PC-9 (cell line): ENCODE data around the gene AKAP7.

Source experiments
- CTCF ChIP-seq: fragments of 200-600 bp; sonication (generic); conservative IDR thresholded peaks from 2 replicates; pipeline ENCODE4 v1.6.1; 2017; ENCODE audit warnings: mixed run types, antibody characterized with exemption, mild to moderate bottlenecking, moderate library complexity
- EZH2 ChIP-seq: fragments of 200-600 bp; sonication (generic); IDR thresholded peaks from 2 replicates; pipeline ENCODE4 v1.8.0; 2017; ENCODE audit warnings: antibody characterized with exemption, low read depth

GRCh38 chr6:131286469-131287040 is 151.3 kb downstream of the AKAP7 start:
- TF ChIP-seq CTCF = no peak
- no peak for TF ChIP-seq EZH2
